IMR-90 (cell line): Measurements from ENCODE around the gene NEUROD2. TPM values are rescaled to one million over a fixed set of nuclear protein-coding genes. Genes with fewer than 3 reads are reported as not detected.

Experiments
- ATAC-seq: fragments of 200-7000 bp; cut with Tn5 transposase; 2 replicates; pipeline ENCODE4 v1.9.1; 2020; ENCODE audit warnings: low read depth, mild to moderate bottlenecking, moderate library complexity
- BruUV-seq: library from RNA; stranded (reverse); fragments of 400-500 nt; replicated peaks from 2 replicates; lab custom pipeline; 2021; lab: Mats Ljungman, UMichigan
- CTCF ChIA-PET: fragments of 300-600 bp; formaldehyde crosslinking; extraction: SDS; loops from one replicate; lab custom pipeline; 2021; ENCODE audit warnings: antibody characterized with exemption; lab: Yijun Ruan, JAX
- POLR2A ChIA-PET: fragments of 300-600 bp; sonication (Branson Sonifier 250); formaldehyde crosslinking; loops from one replicate; lab custom pipeline; 2022; ENCODE audit warnings: antibody characterized with exemption; ENCODE audit not compliant: unreplicated experiment; lab: Charles Lee
- DNase-seq: peaks from one replicate; pipeline ENCODE4 v3.0.0; 2013
- H2AFZ ChIP-seq: replicated peaks from 2 replicates; pipeline ENCODE3; 2013; ENCODE audit warnings: low read length, mild to moderate bottlenecking; ENCODE audit not compliant: poor library complexity
- H2AK5ac ChIP-seq: 2 replicates; pipeline ENCODE4 v1.6.1; 2013; ENCODE audit warnings: low read depth, low read length, inconsistent platforms
- H2AK9ac ChIP-seq: replicated peaks from 2 replicates; pipeline ENCODE3; 2013; ENCODE audit warnings: mild to moderate bottlenecking, low read depth, low read length, moderate library complexity; ENCODE audit not compliant: poor library complexity
- H2BK120ac ChIP-seq: 2 replicates; pipeline ENCODE4 v1.6.1; 2013; ENCODE audit warnings: low read depth, low read length, inconsistent platforms
- H2BK15ac ChIP-seq: 3 replicates; pipeline ENCODE4 v1.6.1; 2013; ENCODE audit warnings: low read depth, low read length, inconsistent platforms
- H2BK20ac ChIP-seq: 2 replicates; pipeline ENCODE4 v1.6.1; 2013; ENCODE audit warnings: low read depth, mild to moderate bottlenecking, inconsistent platforms, low read length, moderate library complexity
- H2BK5ac ChIP-seq: 2 replicates; pipeline ENCODE4 v1.6.1; 2013; ENCODE audit warnings: mild to moderate bottlenecking, low read depth, low read length, inconsistent platforms; ENCODE audit not compliant: poor library complexity, severe bottlenecking
- H3K14ac ChIP-seq: replicated peaks from 2 replicates; pipeline ENCODE4 v1.6.1; 2013; ENCODE audit warnings: low read depth, low read length, inconsistent platforms
- H3K18ac ChIP-seq: 2 replicates; pipeline ENCODE4 v1.6.1; 2013; ENCODE audit warnings: low read depth, low read length, control low read depth
- H3K23ac ChIP-seq: 2 replicates; pipeline ENCODE4 v1.6.1; 2013; ENCODE audit warnings: low read depth, low read length, inconsistent platforms
- H3K27ac ChIP-seq: 2 replicates; pipeline ENCODE4 v1.5.1; 2013; ENCODE audit warnings: mild to moderate bottlenecking, control low read depth, low read length; ENCODE audit not compliant: insufficient read depth
- H3K27me3 ChIP-seq: 2 replicates; pipeline ENCODE4 v1.6.1; 2013; ENCODE audit warnings: low read length; ENCODE audit not compliant: control insufficient read depth, insufficient read depth
- H3K36me3 ChIP-seq: 2 replicates; pipeline ENCODE4 v1.6.1; 2013; ENCODE audit warnings: low read length, mixed read lengths; ENCODE audit not compliant: control insufficient read depth, insufficient read depth
- H3K4ac ChIP-seq: 2 replicates; pipeline ENCODE4 v1.6.1; 2013; ENCODE audit warnings: low read depth, low read length, inconsistent platforms
- H3K4me1 ChIP-seq: 2 replicates; pipeline ENCODE4 v1.6.1; 2013; ENCODE audit warnings: low read length, mixed read lengths; ENCODE audit not compliant: control insufficient read depth, insufficient read depth
- H3K4me2 ChIP-seq: 2 replicates; pipeline ENCODE4 v1.6.1; 2013; ENCODE audit warnings: low read depth, mild to moderate bottlenecking, control low read depth, low read length, moderate library complexity
- H3K4me3 ChIP-seq: 2 replicates; pipeline ENCODE4 v1.5.1; 2013; ENCODE audit warnings: low read depth, mild to moderate bottlenecking, control low read depth, low read length, moderate library complexity; ENCODE audit not compliant: insufficient read depth
- H3K56ac ChIP-seq: 2 replicates; pipeline ENCODE4 v1.6.1; 2013; ENCODE audit warnings: low read length, inconsistent platforms; ENCODE audit not compliant: insufficient read depth; ENCODE audit errors: extremely low read depth
- H3K79me1 ChIP-seq, 2 experiments: 2 replicates each; pipeline ENCODE4 v1.6.1; 2013; ENCODE audit warnings: low read length in 2 of 2, inconsistent platforms in 1 of 2, low read depth in 1 of 2
- H3K9ac ChIP-seq: 2 replicates; pipeline ENCODE4 v1.6.1; 2013; ENCODE audit warnings: low read depth, low read length, control low read depth
- H3K9me1 ChIP-seq: 2 replicates; pipeline ENCODE4 v1.6.1; 2013; ENCODE audit warnings: low read length, inconsistent platforms; ENCODE audit not compliant: insufficient read depth
- H3K9me3 ChIP-seq: 2 replicates; pipeline ENCODE4 v1.6.1; 2013; ENCODE audit warnings: low read length; ENCODE audit not compliant: control insufficient read depth, insufficient read depth
- H4K20me1 ChIP-seq: 2 replicates; pipeline ENCODE4 v1.6.1; 2013; ENCODE audit warnings: low read length, inconsistent platforms; ENCODE audit not compliant: insufficient read depth
- H4K5ac ChIP-seq: 2 replicates; pipeline ENCODE4 v1.6.1; 2013; ENCODE audit warnings: mild to moderate bottlenecking, low read depth, low read length, control low read depth
- H4K8ac ChIP-seq, 2 experiments: 2 replicates each; pipeline ENCODE4 v1.6.1; 2013; ENCODE audit warnings: low read depth in 2 of 2, low read length in 2 of 2, control low read depth in 1 of 2, inconsistent platforms in 1 of 2
- H4K91ac ChIP-seq: 2 replicates; pipeline ENCODE4 v1.6.1; 2013; ENCODE audit warnings: low read depth, low read length, inconsistent platforms; ENCODE audit not compliant: insufficient read depth
- BHLHE40 ChIP-seq: fragments of 150-350 bp; IDR thresholded peaks from 2 replicates; pipeline ENCODE4 v1.6.1; 2016; ENCODE audit warnings: mild to moderate bottlenecking, low read depth, low read length
- CEBPB ChIP-seq: IDR thresholded peaks from 2 replicates; pipeline ENCODE4 v1.6.1; 2012; ENCODE audit warnings: low read depth, low read length, improper control_type of control experiment
- CHD1 ChIP-seq: IDR thresholded peaks from 2 replicates; pipeline ENCODE4 v1.6.1; 2012; ENCODE audit warnings: low read depth, low read length, improper control_type of control experiment
- FOS ChIP-seq: fragments of 150-350 bp; IDR thresholded peaks from 2 replicates; pipeline ENCODE4 v1.6.1; 2016; ENCODE audit warnings: low read depth, low read length
- MAFK ChIP-seq: IDR thresholded peaks from 2 replicates; pipeline ENCODE4 v1.6.1; 2012; ENCODE audit warnings: low read depth, low read length, improper control_type of control experiment
- MAZ ChIP-seq: IDR thresholded peaks from 2 replicates; pipeline ENCODE4 v1.6.1; 2012; ENCODE audit warnings: low read depth, mild to moderate bottlenecking, low read length, improper control_type of control experiment, moderate library complexity, borderline replicate concordance
- MXI1 ChIP-seq: IDR thresholded peaks from 2 replicates; pipeline ENCODE4 v1.6.1; 2012; ENCODE audit warnings: low read depth, mild to moderate bottlenecking, low read length, moderate library complexity, borderline replicate concordance
- NFE2L2 ChIP-seq: fragments of 150-350 bp; IDR thresholded peaks from 2 replicates; pipeline ENCODE4 v1.6.1; 2016; ENCODE audit warnings: low read depth, mild to moderate bottlenecking, low read length
- POLR2A ChIP-seq: IDR thresholded peaks from 2 replicates; pipeline ENCODE4 v1.6.1; 2012; ENCODE audit warnings: mild to moderate bottlenecking, low read depth, low read length
- RAD21 ChIP-seq: IDR thresholded peaks from 2 replicates; pipeline ENCODE4 v1.6.1; 2012; ENCODE audit warnings: low read length, improper control_type of control experiment
- RCOR1 ChIP-seq: IDR thresholded peaks from 2 replicates; pipeline ENCODE4 v1.6.1; 2012; ENCODE audit warnings: mild to moderate bottlenecking, low read length, improper control_type of control experiment; ENCODE audit not compliant: insufficient replicate concordance
- RFX5 ChIP-seq: IDR thresholded peaks from 2 replicates; pipeline ENCODE4 v1.8.0; 2012; ENCODE audit warnings: low read depth, mild to moderate bottlenecking, low read length, moderate library complexity
- SMC3 ChIP-seq: fragments of 150-350 bp; IDR thresholded peaks from 2 replicates; pipeline ENCODE4 v1.6.1; 2016; ENCODE audit warnings: low read depth, mild to moderate bottlenecking, antibody characterized with exemption, low read length, moderate library complexity
- WGBS, 2 experiments: methylation state at CpG; one replicate each; pipeline versions ENCODE4 v1.1.5 to v1.1.7; 2013; ENCODE audit warnings: missing lambda C conversion rate in 2 of 2; ENCODE audit not compliant: insufficient read length in 1 of 2; ENCODE audit errors: extremely low coverage in 2 of 2; 5-methylcytosine and 5-hydroxymethylcytosine counted together
- dilution Hi-C: fragments of 300-500 bp; cut with HindIII; formaldehyde crosslinking; loops from one replicate; pipeline ENCODE4 v1.14.3; 2018; ENCODE audit warnings: low sequenced_read_pairs; ENCODE audit not compliant: unreplicated experiment
- in situ Hi-C: fragments of 300-500 bp; cut with MboI; formaldehyde crosslinking; loops from 3 replicates; pipeline ENCODE4 v1.14.3; 2019; ENCODE audit warnings: low sequenced_read_pairs, inconsistent platforms, mixed read lengths
- intact Hi-C: fragments of 100-400 bp; cut with micrococcal nuclease; formaldehyde crosslinking; loops from 2 replicates; pipeline ENCODE4 v1.10.0; 2022
- polyA plus RNA-seq, 3 experiments: library from polyadenylated mRNA; depleted of rRNA; stranded (reverse); fragments of >200 nt; gene quantifications; 2 replicates each; pipeline ENCODE4 v1.2.3, GENCODE V29; 2012; ENCODE audit warnings: low replicate concordance in 1 of 3
- total RNA-seq: library from RNA; depleted of rRNA; stranded (reverse); fragments of >200 nt; gene quantifications from 2 replicates; pipeline ENCODE4 v1.2.3, GENCODE V29; 2012
- TF ChIP-seq, protein P1 (sequence below): fragments of 150-350 bp; IDR thresholded peaks from 2 replicates; pipeline ENCODE4 v1.6.1; 2016; ENCODE audit warnings: low read depth, mild to moderate bottlenecking, low read length, moderate library complexity, borderline replicate concordance
- TF ChIP-seq, protein P2 (sequence below): conservative IDR thresholded peaks from 2 replicates; pipeline ENCODE4 v1.5.1; 2012; ENCODE audit warnings: mild to moderate bottlenecking, low read depth, low read length, improper control_type of control experiment
- TF ChIP-seq, protein P3 (sequence below): fragments of 150-350 bp; IDR thresholded peaks from 2 replicates; pipeline ENCODE4 v1.6.1; 2017; ENCODE audit warnings: mild to moderate bottlenecking, antibody characterized with exemption, low read length, low read depth

The NEUROD2 gene
- total and polyA plus RNA-seq, 2 of the 4 experiments (the other 2 are of a cell fraction): not detected

DNA sequence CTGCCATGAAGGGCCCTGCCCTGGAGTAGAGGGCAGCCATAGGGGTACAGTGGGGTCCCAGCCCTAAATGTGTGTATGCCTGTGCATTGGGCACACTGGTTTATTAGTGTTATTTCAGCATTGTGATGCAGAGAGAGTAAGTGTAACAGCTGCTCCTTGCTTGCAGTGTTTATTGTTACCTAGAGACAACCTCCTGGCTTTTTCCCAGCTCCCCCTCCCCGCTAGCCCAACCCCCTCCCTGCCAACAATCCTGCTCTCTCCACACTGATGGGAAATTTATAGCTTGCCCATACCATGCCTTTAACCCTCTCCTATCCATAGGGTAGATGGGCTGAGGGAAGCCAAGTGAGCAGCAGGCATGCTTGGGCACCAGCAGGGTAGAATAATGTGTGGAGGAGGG lies 51.3 kb downstream of the NEUROD2 start:
- H3K9me3 ChIP-seq: no peaks in the 10 kb centered on the region
- no peak overlapping the region for H4K91ac ChIP-seq
- no peak overlapping the region for H3K14ac ChIP-seq
- H3K27ac ChIP-seq: no peak overlapping the region
- ATAC-seq (no peak), DNase-seq (no peak)
- H3K4me3 ChIP-seq: no peak overlapping the region
- POLR2A ChIA-PET: no interaction called here
- H3K27me3 ChIP-seq: no peaks in the 10 kb centered on the region
- H2BK5ac ChIP-seq: no peak overlapping the region
- H3K9me1 ChIP-seq: peaks cover 5% of the 10 kb centered on the region; the same call in 1 of the 2 replicates
- dilution Hi-C loops (no loop called here), in situ Hi-C loops (no loop called here), intact Hi-C loops (no loop called here)
- no peak overlapping the region for H3K18ac ChIP-seq
- H3K4me1 ChIP-seq: peaks cover 4% of the 10 kb centered on the region; the same call in 1 of the 2 replicates
- H3K23ac ChIP-seq: no peak overlapping the region
- no peak overlapping the region for H2AFZ ChIP-seq
- H2BK15ac ChIP-seq: no peak overlapping the region
- no peak overlapping the region for H3K4me2 ChIP-seq
- no CpG with 5 or more reads among the region's 1 CpG for WGBS, 2 experiments
- BruUV-seq: no TSS peak
- H2BK20ac ChIP-seq: no peak overlapping the region
- no peak overlapping the region for H3K56ac ChIP-seq
- CTCF ChIA-PET: no interaction called here
- no peak overlapping the region for H3K9ac ChIP-seq
- H4K5ac ChIP-seq: no peak overlapping the region
- no peak overlapping the region for H3K4ac ChIP-seq
- H4K20me1 ChIP-seq: no peaks in the 10 kb centered on the region
- TF ChIP-seq, protein P1, sequence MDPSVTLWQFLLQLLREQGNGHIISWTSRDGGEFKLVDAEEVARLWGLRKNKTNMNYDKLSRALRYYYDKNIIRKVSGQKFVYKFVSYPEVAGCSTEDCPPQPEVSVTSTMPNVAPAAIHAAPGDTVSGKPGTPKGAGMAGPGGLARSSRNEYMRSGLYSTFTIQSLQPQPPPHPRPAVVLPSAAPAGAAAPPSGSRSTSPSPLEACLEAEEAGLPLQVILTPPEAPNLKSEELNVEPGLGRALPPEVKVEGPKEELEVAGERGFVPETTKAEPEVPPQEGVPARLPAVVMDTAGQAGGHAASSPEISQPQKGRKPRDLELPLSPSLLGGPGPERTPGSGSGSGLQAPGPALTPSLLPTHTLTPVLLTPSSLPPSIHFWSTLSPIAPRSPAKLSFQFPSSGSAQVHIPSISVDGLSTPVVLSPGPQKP: no peak
- TF ChIP-seq SMC3 (no peak), RFX5 (no peak), FOS (no peak), RAD21 (no peak), BHLHE40 (no peak), CEBPB (no peak), RCOR1 (no peak), POLR2A (no peak), MAFK (no peak), MXI1 (no peak), CHD1 (no peak), NFE2L2 (no peak), MAZ (no peak)
- TF ChIP-seq, protein P2, sequence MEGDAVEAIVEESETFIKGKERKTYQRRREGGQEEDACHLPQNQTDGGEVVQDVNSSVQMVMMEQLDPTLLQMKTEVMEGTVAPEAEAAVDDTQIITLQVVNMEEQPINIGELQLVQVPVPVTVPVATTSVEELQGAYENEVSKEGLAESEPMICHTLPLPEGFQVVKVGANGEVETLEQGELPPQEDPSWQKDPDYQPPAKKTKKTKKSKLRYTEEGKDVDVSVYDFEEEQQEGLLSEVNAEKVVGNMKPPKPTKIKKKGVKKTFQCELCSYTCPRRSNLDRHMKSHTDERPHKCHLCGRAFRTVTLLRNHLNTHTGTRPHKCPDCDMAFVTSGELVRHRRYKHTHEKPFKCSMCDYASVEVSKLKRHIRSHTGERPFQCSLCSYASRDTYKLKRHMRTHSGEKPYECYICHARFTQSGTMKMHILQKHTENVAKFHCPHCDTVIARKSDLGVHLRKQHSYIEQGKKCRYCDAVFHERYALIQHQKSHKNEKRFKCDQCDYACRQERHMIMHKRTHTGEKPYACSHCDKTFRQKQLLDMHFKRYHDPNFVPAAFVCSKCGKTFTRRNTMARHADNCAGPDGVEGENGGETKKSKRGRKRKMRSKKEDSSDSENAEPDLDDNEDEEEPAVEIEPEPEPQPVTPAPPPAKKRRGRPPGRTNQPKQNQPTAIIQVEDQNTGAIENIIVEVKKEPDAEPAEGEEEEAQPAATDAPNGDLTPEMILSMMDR: no peak
- TF ChIP-seq, protein P3, sequence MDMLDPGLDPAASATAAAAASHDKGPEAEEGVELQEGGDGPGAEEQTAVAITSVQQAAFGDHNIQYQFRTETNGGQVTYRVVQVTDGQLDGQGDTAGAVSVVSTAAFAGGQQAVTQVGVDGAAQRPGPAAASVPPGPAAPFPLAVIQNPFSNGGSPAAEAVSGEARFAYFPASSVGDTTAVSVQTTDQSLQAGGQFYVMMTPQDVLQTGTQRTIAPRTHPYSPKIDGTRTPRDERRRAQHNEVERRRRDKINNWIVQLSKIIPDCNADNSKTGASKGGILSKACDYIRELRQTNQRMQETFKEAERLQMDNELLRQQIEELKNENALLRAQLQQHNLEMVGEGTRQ: no peak
- no peak overlapping the region for H2AK5ac ChIP-seq
- peaks cover 30% of the 10 kb centered on the region for H3K36me3 ChIP-seq
- H2AK9ac ChIP-seq: no peak overlapping the region
- H4K8ac ChIP-seq: no peak overlapping the region
- H2BK120ac ChIP-seq: no peak overlapping the region
- no peaks in the 10 kb centered on the region for H3K79me1 ChIP-seq
